ENCODE measurements around the gene PLD2.
A peak's percentile ranks its signal among the peaks of the same experiment; 100 is the strongest.
"Not testable (repeated sequence)": the region's sequence is repeated elsewhere in the genome, so short reads cannot be mapped to it uniquely, and the experiment has no call there.

PLD2 gene

GRCh38 chr17:4789951-4790704 is 16.8 kb upstream of the PLD2 start:
- DNase-seq: peak; percentile 9

GRCh38 chr17:4790705-4791088 is 16.3 kb upstream of the PLD2 start:
- DNase-seq: no peak

GRCh38 chr17:4795168-4795567 is 11.8 kb upstream of the PLD2 start:
- no peak for DNase-seq

- no peak for DNase-seq
These were observed 10.4 kb upstream of the PLD2 start for GRCh38 chr17:4796552-4796920.

GRCh38 chr17:4800462-4801196 is 6.3 kb upstream of the PLD2 start:
- no peak for DNase-seq

GRCh38 chr17:4802228-4802627 is 4.7 kb upstream of the PLD2 start, which contains the start of gene C17orf114:
Gene C17orf114, minus strand, starts transcription at chr17:4802328.
- no peak for DNase-seq

GRCh38 chr17:4806456-4806776 is 536 bp upstream of the PLD2 start:
- DNase-seq: no peak

- no peak for DNase-seq
These were observed 839 bp downstream of the PLD2 start for GRCh38 chr17:4807605-4808377.

- no peak for DNase-seq
These were observed 1.4 kb downstream of the PLD2 start for GRCh38 chr17:4808378-4808767.

GRCh38 chr17:4810696-4811290 is 3.8 kb downstream of the PLD2 start:
- DNase-seq: no peak

- DNase-seq: no peak
These were observed 4.5 kb downstream of the PLD2 start for GRCh38 chr17:4811471-4811870.

- no peak for DNase-seq
These were observed 5.7 kb downstream of the PLD2 start for GRCh38 chr17:4812690-4813089.

- no peak for DNase-seq
These were observed 8.2 kb downstream of the PLD2 start for GRCh38 chr17:4815043-4815675.

- DNase-seq: no peak
These were observed 9.9 kb downstream of the PLD2 start for GRCh38 chr17:4816826-4817225.

- no peak for DNase-seq
These were observed 11.3 kb downstream of the PLD2 start for GRCh38 chr17:4818276-4818675.

GRCh38 chr17:4822835-4823234 is 15.9 kb downstream of the PLD2 start:
- DNase-seq: no peak

GRCh38 chr17:4823373-4824089 is 16.6 kb downstream of the PLD2 start:
- no peak for DNase-seq

GRCh38 chr17:4827399-4827798 is 20.4 kb downstream of the PLD2 start:
- DNase-seq: no peak

GRCh38 chr17:4832829-4833177 is 25.9 kb downstream of the PLD2 start:
- not testable (repeated sequence) for DNase-seq

- DNase-seq: peak; percentile 51
These were observed 26.4 kb downstream of the PLD2 start, which contains the start of gene MINK1 for GRCh38 chr17:4833178-4833940. Gene MINK1, plus strand, starts transcription at chr17:4833340. Its CDS starts 244 bp downstream, at chr17:4833584.

GRCh38 chr17:4833941-4834680 is 27.2 kb downstream of the PLD2 start:
- no peak for DNase-seq

Data from KG1 (cell line).